Kidney glomerular epithelial cell (primary cell): Measurements from ENCODE around the gene PICK1.

ENCODE experiments used
- DNase-seq: peaks from one replicate; lab custom pipeline; 2025; lab: John Stamatoyannopoulos, UW

Gene PICK1

GRCh38 chr22:38049812-38050619 is 7.2 kb upstream of the PICK1 start:
- no peak for DNase-seq

- no peak for DNase-seq
Measured at GRCh38 chr22:38050720-38051119, 6.5 kb upstream of the PICK1 start.

GRCh38 chr22:38051261-38051660 is 5.9 kb upstream of the PICK1 start:
- no peak for DNase-seq

GRCh38 chr22:38051900-38052862 is 5.0 kb upstream of the PICK1 start:
- DNase-seq, result peak; percentile 62

GRCh38 chr22:38062791-38063190 is 5.6 kb downstream of the PICK1 start:
- no peak for DNase-seq

- no peak for DNase-seq
Measured at GRCh38 chr22:38065539-38065938, 8.3 kb downstream of the PICK1 start.

- DNase-seq, result no peak
Measured at GRCh38 chr22:38066381-38067027, 9.3 kb downstream of the PICK1 start.

GRCh38 chr22:38067028-38067415 is 9.8 kb downstream of the PICK1 start:
- no peak for DNase-seq

- no peak for DNase-seq
Measured at GRCh38 chr22:38067761-38068360, 10.7 kb downstream of the PICK1 start.

GRCh38 chr22:38068641-38069371 is 11.6 kb downstream of the PICK1 start:
- DNase-seq, result no peak

- no peak for DNase-seq
Measured at GRCh38 chr22:38069372-38070249, 12.4 kb downstream of the PICK1 start.

- DNase-seq, result no peak
Measured at GRCh38 chr22:38070250-38070921, 13.2 kb downstream of the PICK1 start.

- no peak for DNase-seq
Measured at GRCh38 chr22:38071421-38072321, 14.5 kb downstream of the PICK1 start.

- DNase-seq, result no peak
Measured at GRCh38 chr22:38072322-38073149, 15.3 kb downstream of the PICK1 start.

- no peak for DNase-seq
Measured at GRCh38 chr22:38073150-38074130, 16.2 kb downstream of the PICK1 start.
